HCT116 (cell line): ENCODE results near the gene EHMT1. TPM values are rescaled to one million over a fixed set of nuclear protein-coding genes. Genes with fewer than 3 reads are reported as not detected.
A peak's percentile ranks its signal among the peaks of the same experiment; 100 is the strongest.

Experiments
- ATAC-seq: fragments of 200-7000 bp; cut with Tn5 transposase; 2 replicates; pipeline ENCODE4 v1.9.1; 2020; ENCODE audit warnings: mild to moderate bottlenecking, moderate library complexity
- BruUV-seq: library from RNA; stranded (reverse); fragments of 400-500 nt; replicated peaks from 2 replicates; lab custom pipeline; 2021; lab: Mats Ljungman, UMichigan
- CTCF ChIA-PET: fragments of 300-600 bp; sonication (Branson Sonifier 250); formaldehyde crosslinking; loops from one replicate; lab custom pipeline; 2021; ENCODE audit warnings: antibody characterized with exemption; lab: Charles Lee
- POLR2A ChIA-PET: fragments of 300-600, 350-600 bp; sonication (Branson Sonifier 250); formaldehyde crosslinking; loops from one replicate; lab custom pipeline; 2021; ENCODE audit warnings: antibody characterized with exemption; lab: Charles Lee
- RAD21 ChIA-PET, 2 experiments: fragments of 300-600 bp; sonication (Branson Sonifier 250); formaldehyde crosslinking; loops; one replicate each; lab custom pipeline; 2023; ENCODE audit warnings: low total read pairs in 2 of 2; ENCODE audit not compliant: uncharacterized antibody in 2 of 2, unreplicated experiment in 2 of 2, low non-redundant PET in 1 of 2; lab: Charles Lee
- DNase-seq: peaks from one replicate; pipeline ENCODE4 v3.0.0-alpha.2; 2010; ENCODE audit warnings: low read depth, low spot score
- H2AFZ ChIP-seq: fragments of 200-600 bp; shearing (Covaris generic), sonication (generic); 2 replicates; pipeline ENCODE4 v1.6.1; 2017; ENCODE audit warnings: low read depth, mixed run types, mixed read lengths, antibody characterized with exemption, low read length; ENCODE audit not compliant: poor library complexity, severe bottlenecking
- H3K27ac ChIP-seq: 2 replicates; pipeline ENCODE4 v1.5.1; 2012; ENCODE audit warnings: low read depth, low read length
- H3K27me3 ChIP-seq: fragments of 200-600 bp; sonication (generic); 2 replicates; pipeline ENCODE4 v1.6.1; 2016; ENCODE audit warnings: mixed run types, low read length, mixed read lengths; ENCODE audit not compliant: insufficient read depth
- H3K36me3 ChIP-seq, 2 experiments: fragments of 200-500 bp in 1 of 2; fragments of 200-600 bp in 1 of 2; sonication (Bioruptor generic) in 1 of 2; sonication (generic) in 1 of 2; 2 replicates each; pipeline versions ENCODE4 v1.5.1 to v1.6.1; 2014 to 2016; ENCODE audit warnings: low read length in 2 of 2, inconsistent platforms in 1 of 2, mixed read lengths in 1 of 2, mixed run types in 1 of 2; ENCODE audit not compliant: insufficient read depth in 2 of 2, control insufficient read depth in 1 of 2
- H3K4me1 ChIP-seq, 2 experiments: fragments of 200-600 bp in 1 of 2; sonication (generic) in 1 of 2; 2 replicates each; pipeline versions ENCODE4 v1.5.1 to v1.6.1; 2012 to 2017; ENCODE audit warnings: low read length in 2 of 2, inconsistent platforms in 1 of 2, mild to moderate bottlenecking in 1 of 2, mixed read lengths in 1 of 2, mixed run types in 1 of 2, moderate library complexity in 1 of 2; ENCODE audit not compliant: insufficient read depth in 2 of 2, control insufficient read depth in 1 of 2
- H3K4me2 ChIP-seq: fragments of 200-600 bp; sonication (generic); 2 replicates; pipeline ENCODE4 v1.6.1; 2017; ENCODE audit warnings: mixed run types, low read length, mixed read lengths
- H3K4me3 ChIP-seq, 2 experiments: fragments of 200-600 bp in 1 of 2; sonication (generic) in 1 of 2; replicated peaks in 1 of 2; 2 replicates each; pipeline ENCODE4 v1.5.1; 2011 to 2016; ENCODE audit warnings: low read length in 2 of 2, control low read depth in 1 of 2, low read depth in 1 of 2, mild to moderate bottlenecking in 1 of 2, mixed read lengths in 1 of 2, mixed run types in 1 of 2
- H3K79me2 ChIP-seq: fragments of 200-600 bp; sonication (generic); 2 replicates; pipeline ENCODE4 v1.6.1; 2017; ENCODE audit warnings: mild to moderate bottlenecking, mixed run types, low read length, moderate library complexity, mixed read lengths; ENCODE audit not compliant: insufficient read depth
- H3K9ac ChIP-seq: fragments of 200-600 bp; sonication (generic); 2 replicates; pipeline ENCODE4 v1.6.1; 2016; ENCODE audit warnings: low read length, mixed read lengths
- H3K9me2 ChIP-seq: fragments of 200-600 bp; sonication (generic), shearing (Covaris generic); 2 replicates; pipeline ENCODE4 v1.6.1; 2017; ENCODE audit warnings: mixed run types, mild to moderate bottlenecking, moderate library complexity; ENCODE audit not compliant: insufficient read depth
- H3K9me3 ChIP-seq, 2 experiments: fragments of 200-500 bp in 1 of 2; fragments of 200-600 bp in 1 of 2; sonication (Bioruptor generic) in 1 of 2; sonication (generic) in 1 of 2; 2 replicates each; pipeline ENCODE4 v1.6.1; 2014 to 2017; ENCODE audit warnings: low read length in 2 of 2, mixed read lengths in 2 of 2, inconsistent platforms in 1 of 2, low read depth in 1 of 2, mild to moderate bottlenecking in 1 of 2, mixed run types in 1 of 2, moderate library complexity in 1 of 2; ENCODE audit not compliant: control insufficient read depth in 1 of 2, insufficient read depth in 1 of 2
- H4K20me1 ChIP-seq: fragments of 200-600 bp; sonication (generic), shearing (Covaris generic); 2 replicates; pipeline ENCODE4 v1.6.1; 2017; ENCODE audit warnings: mixed run types, mild to moderate bottlenecking, moderate library complexity; ENCODE audit not compliant: insufficient read depth
- CEBPB ChIP-seq: IDR thresholded peaks from 2 replicates; pipeline ENCODE4 v1.6.1; 2012; ENCODE audit warnings: low read depth
- EGR1 ChIP-seq: IDR thresholded peaks from 2 replicates; pipeline ENCODE4 v1.6.1; 2012; ENCODE audit warnings: low read depth
- ELF1 ChIP-seq: IDR thresholded peaks from 2 replicates; pipeline ENCODE4 v1.6.1; 2012; ENCODE audit warnings: low read depth, borderline replicate concordance
- EZH2phosphoT487 ChIP-seq: fragments of 200-600 bp; IDR thresholded peaks from 2 replicates; pipeline ENCODE4 v1.6.1; 2018; ENCODE audit warnings: antibody characterized with exemption, borderline replicate concordance
- FOSL1 ChIP-seq: IDR thresholded peaks from 2 replicates; pipeline ENCODE4 v1.6.1; 2012; ENCODE audit warnings: low read depth
- JUND ChIP-seq: IDR thresholded peaks from 2 replicates; pipeline ENCODE4 v1.6.1; 2012
- POLR2A ChIP-seq: IDR thresholded peaks from 2 replicates; pipeline ENCODE4 v1.7.0; 2011; ENCODE audit warnings: borderline replicate concordance; ENCODE audit not compliant: insufficient read depth, insufficient read length; ENCODE audit errors: extremely low read depth
- SIN3A ChIP-seq: IDR thresholded peaks from 2 replicates; pipeline ENCODE4 v1.6.1; 2012; ENCODE audit warnings: low read depth
- TCF7L2 ChIP-seq: IDR thresholded peaks from 2 replicates; pipeline ENCODE4 v1.7.0; 2011; ENCODE audit warnings: borderline replicate concordance, inconsistent platforms; ENCODE audit not compliant: insufficient read depth, insufficient read length; ENCODE audit errors: extremely low read depth
- ZFX ChIP-seq: fragments of 450-650 bp; IDR thresholded peaks from 2 replicates; pipeline ENCODE4 v1.6.1; 2017
- ZNF274 ChIP-seq: fragments of 200-500 bp; sonication (Bioruptor generic); IDR thresholded peaks from 2 replicates; pipeline ENCODE4 v1.6.1; 2014; ENCODE audit warnings: mild to moderate bottlenecking, low read depth, low read length, inconsistent platforms
- intact Hi-C: fragments of 100-400 bp; cut with micrococcal nuclease; formaldehyde crosslinking; loops from 2 replicates; pipeline ENCODE4 v1.10.0; 2022
- total RNA-seq: library from RNA; stranded (reverse); gene quantifications from one replicate; pipeline ENCODE4 v1.2.1, GENCODE V29; 2021; ENCODE audit not compliant: unreplicated experiment
- TF ChIP-seq, protein P1 (sequence below): IDR thresholded peaks from 2 replicates; pipeline ENCODE4 v1.6.1; 2012; ENCODE audit warnings: low read depth
- TF ChIP-seq, protein P2 (sequence below): IDR thresholded peaks from 2 replicates; pipeline ENCODE4 v1.6.1; 2012
- TF ChIP-seq, protein P3 (sequence below): IDR thresholded peaks from 2 replicates; pipeline ENCODE4 v1.6.1; 2012

Gene EHMT1
- total RNA-seq, 1 experiment from 2014 or later = 86.1 TPM

DNA sequence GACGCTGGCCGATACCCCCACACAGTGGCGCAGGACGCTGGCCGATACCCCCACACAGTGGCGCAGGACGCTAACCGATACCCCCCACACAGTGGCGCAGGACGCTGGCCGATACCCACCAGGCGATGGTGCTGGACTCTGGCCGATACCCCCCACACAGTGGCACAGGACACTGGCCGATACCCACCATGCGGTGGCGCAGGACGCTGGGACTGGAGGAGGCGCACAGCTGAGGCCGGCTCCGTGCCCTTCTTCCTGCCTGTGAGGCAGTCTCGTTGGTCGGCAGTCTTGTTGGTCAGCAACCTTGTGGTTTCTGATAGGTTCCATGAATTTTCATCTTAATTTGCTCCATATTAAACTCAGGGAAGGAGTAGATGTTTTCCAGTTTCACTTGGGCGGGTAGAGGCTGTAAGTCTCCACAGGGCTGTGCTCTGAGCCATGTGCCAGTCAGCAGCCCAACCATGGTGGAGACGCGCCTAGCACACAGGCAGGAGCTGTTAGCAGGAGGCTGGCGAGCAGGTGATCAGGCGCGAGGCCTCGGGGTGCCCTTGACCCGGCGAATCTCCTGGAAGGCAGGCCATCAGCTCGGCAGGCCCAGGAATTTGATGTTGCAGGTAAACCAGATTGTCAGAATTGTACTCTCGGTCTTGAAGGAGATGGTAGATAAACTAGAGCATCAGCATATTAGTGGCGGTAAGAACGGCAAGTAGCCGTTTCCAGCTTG lies 75.6 kb downstream of the EHMT1 start:
- peak; percentile 3; the same call in 1 of the 2 replicates for ATAC-seq
- H3K36me3 ChIP-seq = no peaks in the 10 kb centered on the region
- no peaks in the 10 kb centered on the region for H3K9me2 ChIP-seq
- H3K27ac ChIP-seq = no peak overlapping the region; the same call in 1 of the 2 replicates
- DNase-seq = no peak
- intact Hi-C loops = no loop called here
- H3K27me3 ChIP-seq = no peaks in the 10 kb centered on the region
- no TSS peak for BruUV-seq
- no peak overlapping the region for H3K9ac ChIP-seq
- H4K20me1 ChIP-seq = peaks cover 3% of the 10 kb centered on the region; the same call in 1 of the 2 replicates
- H3K4me1 ChIP-seq = no peaks in the 10 kb centered on the region
- no peak overlapping the region for H3K4me3 ChIP-seq
- ChIA-PET POLR2A (no interaction called here), CTCF (interaction anchor here (0.9 to 1.3 kb wide), 3 partner anchors 22 to 112 kb away, joined by 3 to 5 read pairs (median 4); partner anchors contain the start of gene EHMT1), RAD21 (interaction anchor here in 1 of 2 experiments (1.4 kb wide), 1 partner anchor 22 kb away, joined by 3 read pairs; no protein-coding TSS in a partner anchor)
- H2AFZ ChIP-seq = no peak overlapping the region
- peaks cover 94% of the 10 kb centered on the region for H3K79me2 ChIP-seq
- no peaks in the 10 kb centered on the region for H3K9me3 ChIP-seq
- no peak overlapping the region for H3K4me2 ChIP-seq
- TF ChIP-seq SIN3A (no peak), ZNF274 (no peak), POLR2A (no peak), EGR1 (no peak), FOSL1 (no peak), ZFX (no peak), CEBPB (no peak), ELF1 (no peak), EZH2phosphoT487 (no peak), TCF7L2 (no peak), JUND (no peak)
- TF ChIP-seq, protein P1, sequence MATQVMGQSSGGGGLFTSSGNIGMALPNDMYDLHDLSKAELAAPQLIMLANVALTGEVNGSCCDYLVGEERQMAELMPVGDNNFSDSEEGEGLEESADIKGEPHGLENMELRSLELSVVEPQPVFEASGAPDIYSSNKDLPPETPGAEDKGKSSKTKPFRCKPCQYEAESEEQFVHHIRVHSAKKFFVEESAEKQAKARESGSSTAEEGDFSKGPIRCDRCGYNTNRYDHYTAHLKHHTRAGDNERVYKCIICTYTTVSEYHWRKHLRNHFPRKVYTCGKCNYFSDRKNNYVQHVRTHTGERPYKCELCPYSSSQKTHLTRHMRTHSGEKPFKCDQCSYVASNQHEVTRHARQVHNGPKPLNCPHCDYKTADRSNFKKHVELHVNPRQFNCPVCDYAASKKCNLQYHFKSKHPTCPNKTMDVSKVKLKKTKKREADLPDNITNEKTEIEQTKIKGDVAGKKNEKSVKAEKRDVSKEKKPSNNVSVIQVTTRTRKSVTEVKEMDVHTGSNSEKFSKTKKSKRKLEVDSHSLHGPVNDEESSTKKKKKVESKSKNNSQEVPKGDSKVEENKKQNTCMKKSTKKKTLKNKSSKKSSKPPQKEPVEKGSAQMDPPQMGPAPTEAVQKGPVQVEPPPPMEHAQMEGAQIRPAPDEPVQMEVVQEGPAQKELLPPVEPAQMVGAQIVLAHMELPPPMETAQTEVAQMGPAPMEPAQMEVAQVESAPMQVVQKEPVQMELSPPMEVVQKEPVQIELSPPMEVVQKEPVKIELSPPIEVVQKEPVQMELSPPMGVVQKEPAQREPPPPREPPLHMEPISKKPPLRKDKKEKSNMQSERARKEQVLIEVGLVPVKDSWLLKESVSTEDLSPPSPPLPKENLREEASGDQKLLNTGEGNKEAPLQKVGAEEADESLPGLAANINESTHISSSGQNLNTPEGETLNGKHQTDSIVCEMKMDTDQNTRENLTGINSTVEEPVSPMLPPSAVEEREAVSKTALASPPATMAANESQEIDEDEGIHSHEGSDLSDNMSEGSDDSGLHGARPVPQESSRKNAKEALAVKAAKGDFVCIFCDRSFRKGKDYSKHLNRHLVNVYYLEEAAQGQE = no peak
- TF ChIP-seq, protein P2, sequence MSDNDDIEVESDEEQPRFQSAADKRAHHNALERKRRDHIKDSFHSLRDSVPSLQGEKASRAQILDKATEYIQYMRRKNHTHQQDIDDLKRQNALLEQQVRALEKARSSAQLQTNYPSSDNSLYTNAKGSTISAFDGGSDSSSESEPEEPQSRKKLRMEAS = no peak
- TF ChIP-seq, protein P3, sequence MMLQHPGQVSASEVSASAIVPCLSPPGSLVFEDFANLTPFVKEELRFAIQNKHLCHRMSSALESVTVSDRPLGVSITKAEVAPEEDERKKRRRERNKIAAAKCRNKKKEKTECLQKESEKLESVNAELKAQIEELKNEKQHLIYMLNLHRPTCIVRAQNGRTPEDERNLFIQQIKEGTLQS = no peak
